ENCODE data around the gene TCAP.
A peak's percentile ranks its signal among the peaks of the same experiment; 100 is the strongest.

TCAP gene

DNA sequence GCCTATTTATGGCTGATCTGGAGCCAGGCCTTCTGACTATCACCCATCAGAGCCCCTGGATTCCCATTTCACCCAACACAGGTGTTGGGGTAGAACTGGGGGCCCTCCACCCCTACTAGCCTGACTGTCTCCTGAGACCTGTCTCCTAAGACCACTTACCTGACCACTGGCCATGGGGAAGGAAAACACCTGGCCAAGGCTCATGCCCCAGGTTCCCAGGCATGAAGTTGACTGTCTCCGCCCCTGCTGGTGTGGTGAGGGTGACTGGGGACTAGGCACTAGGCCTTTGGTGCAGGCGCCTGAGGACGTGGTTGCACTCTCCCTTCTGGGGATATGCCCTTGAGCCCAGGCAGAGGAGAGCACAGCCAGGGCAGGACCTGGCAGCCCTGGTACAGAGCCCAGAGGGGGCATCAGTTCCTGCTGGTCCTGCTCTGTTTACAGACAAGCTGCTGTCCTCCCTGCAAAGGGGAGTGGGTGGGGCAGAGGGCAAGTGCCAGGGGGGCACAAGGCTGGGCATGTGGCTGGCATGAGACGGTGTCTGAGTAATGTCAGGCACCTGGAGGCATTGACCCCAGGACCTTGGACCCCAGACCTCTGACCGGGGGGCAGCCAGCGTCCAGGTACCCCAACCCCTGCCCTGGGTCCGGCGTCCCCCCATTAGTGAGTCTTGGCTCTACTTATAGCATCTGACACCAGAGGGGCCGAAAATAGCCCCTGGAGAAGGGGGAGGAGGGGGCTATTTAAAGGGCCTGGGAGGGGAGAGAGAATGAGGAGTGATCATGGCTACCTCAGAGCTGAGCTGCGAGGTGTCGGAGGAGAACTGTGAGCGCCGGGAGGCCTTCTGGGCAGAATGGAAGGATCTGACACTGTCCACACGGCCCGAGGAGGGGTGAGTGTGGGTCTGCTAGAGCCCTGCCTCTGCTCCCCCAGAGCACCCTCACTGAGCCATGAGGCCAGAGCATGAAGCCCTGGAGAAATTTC lies at the start of gene TCAP:
Gene TCAP, plus strand, starts transcription at position 769 of the 981 bp plus-strand sequence. Its CDS starts 11 bp downstream, at position 780.
- H3K4me1 Mint-ChIP-seq (ENCODE audit: low read depth), result peaks cover 58% of the 10 kb centered on the region
- H3K9me3 Mint-ChIP-seq, result no peaks in the 10 kb centered on the region
- H3K27me3 Mint-ChIP-seq, result peaks cover 57% of the 10 kb centered on the region
- no peak within 1 kb of the TSS for H3K4me3 Mint-ChIP-seq
- peak within 1 kb of the TSS; percentile 42 for H3K27ac Mint-ChIP-seq
- peaks cover 45% of the 10 kb centered on the region for H3K36me3 Mint-ChIP-seq (ENCODE audit: low read depth)
- intact Hi-C loops (cut with micrococcal nuclease), result no loop called here

DNA sequence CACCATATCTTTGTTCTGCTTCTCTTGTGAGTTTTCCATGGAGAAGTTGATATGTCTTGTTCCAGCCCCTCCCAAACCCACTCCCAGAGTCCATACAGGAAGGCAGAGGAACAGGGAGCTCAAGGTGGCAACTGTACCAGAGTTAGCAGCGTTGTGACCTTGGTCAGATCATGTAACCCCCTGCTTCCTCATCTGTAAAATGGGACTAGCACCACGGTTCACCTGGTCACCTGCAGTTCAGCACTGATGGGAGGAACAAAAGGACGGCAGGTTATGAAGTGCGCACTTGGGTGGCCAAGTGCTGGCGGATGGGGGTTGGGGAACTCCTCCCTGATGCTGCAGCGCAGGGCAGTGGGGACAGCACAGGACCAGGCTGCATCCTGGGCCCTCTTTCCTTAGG lies 49.7 kb upstream of the TCAP start:
- H3K27me3 Mint-ChIP-seq, result peaks cover 91% of the 10 kb centered on the region

GRCh38 chr17:39617100-39617445 lies 48.1 kb upstream of the TCAP start:
- Mint-ChIP-seq H3K36me3 (ENCODE audit: low read depth) (no peaks in the 10 kb centered on the region), H3K4me3 (peak overlapping the region; percentile 75), H3K27me3 (peaks cover 90% of the 10 kb centered on the region), H3K4me1 (ENCODE audit: low read depth) (peaks cover 16% of the 10 kb centered on the region), H3K9me3 (no peaks in the 10 kb centered on the region), H3K27ac (no peak overlapping the region)
- intact Hi-C loops (cut with micrococcal nuclease), result no loop called here

More for the DNA sequence above, 49.7 kb upstream of the TCAP start:
- intact Hi-C loops (cut with micrococcal nuclease), result no loop called here
- H3K9me3 Mint-ChIP-seq, result no peaks in the 10 kb centered on the region
- no peaks in the 10 kb centered on the region for H3K36me3 Mint-ChIP-seq (ENCODE audit: low read depth)
- peaks cover 11% of the 10 kb centered on the region for H3K4me1 Mint-ChIP-seq (ENCODE audit: low read depth)
- no peak overlapping the region for H3K4me3 Mint-ChIP-seq
- no peak overlapping the region for H3K27ac Mint-ChIP-seq

- intact Hi-C loops (cut with micrococcal nuclease), result no loop called here
- Mint-ChIP-seq H3K4me1 (ENCODE audit: low read depth) (peaks cover 18% of the 10 kb centered on the region), H3K4me3 (peak overlapping the region; percentile 75), H3K9me3 (no peaks in the 10 kb centered on the region), H3K27me3 (peaks cover 90% of the 10 kb centered on the region), H3K27ac (peak overlapping the region; percentile 75), H3K36me3 (ENCODE audit: low read depth) (no peaks in the 10 kb centered on the region)
These were observed 47.5 kb upstream of the TCAP start for GRCh38 chr17:39617446-39618245.

DNA sequence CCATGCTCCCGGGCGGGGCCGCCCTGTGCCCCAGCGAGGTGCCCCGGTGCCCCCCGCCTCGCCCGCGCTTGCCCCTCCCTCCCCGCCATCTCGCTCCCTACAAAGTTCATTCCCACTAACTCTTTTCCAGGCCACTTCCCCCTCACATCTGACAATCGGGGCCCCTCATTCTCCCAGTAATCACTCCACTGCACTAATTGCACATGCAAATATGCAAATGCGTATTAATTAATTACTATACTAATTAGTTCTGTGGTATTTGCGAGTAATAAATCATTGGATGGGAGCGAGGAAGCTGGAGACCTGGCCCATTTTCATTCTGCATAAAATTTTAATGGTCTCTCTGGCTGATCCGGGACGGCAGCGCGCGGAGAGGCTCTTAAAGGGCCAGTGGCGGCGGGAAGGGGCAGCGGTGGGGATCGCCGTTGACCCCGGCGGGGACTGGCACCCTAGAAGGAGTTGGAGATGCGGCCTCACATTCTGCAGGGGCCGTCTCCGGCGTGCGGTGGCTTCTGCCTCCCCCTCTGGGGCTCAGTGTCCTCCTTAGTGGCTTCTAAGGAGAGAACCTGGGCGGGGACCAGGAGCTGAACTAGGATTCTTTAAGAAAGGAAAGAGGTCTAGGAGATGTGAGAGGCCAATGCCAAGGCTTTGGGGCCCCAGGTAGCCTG lies 46.8 kb upstream of the TCAP start:
- Mint-ChIP-seq H3K4me3 (peak overlapping the region; percentile 75), H3K9me3 (no peaks in the 10 kb centered on the region), H3K27ac (peak overlapping the region; percentile 75), H3K4me1 (ENCODE audit: low read depth) (peaks cover 22% of the 10 kb centered on the region), H3K36me3 (ENCODE audit: low read depth) (no peaks in the 10 kb centered on the region), H3K27me3 (peaks cover 86% of the 10 kb centered on the region)
- intact Hi-C loops (cut with micrococcal nuclease), result no loop called here

DNA sequence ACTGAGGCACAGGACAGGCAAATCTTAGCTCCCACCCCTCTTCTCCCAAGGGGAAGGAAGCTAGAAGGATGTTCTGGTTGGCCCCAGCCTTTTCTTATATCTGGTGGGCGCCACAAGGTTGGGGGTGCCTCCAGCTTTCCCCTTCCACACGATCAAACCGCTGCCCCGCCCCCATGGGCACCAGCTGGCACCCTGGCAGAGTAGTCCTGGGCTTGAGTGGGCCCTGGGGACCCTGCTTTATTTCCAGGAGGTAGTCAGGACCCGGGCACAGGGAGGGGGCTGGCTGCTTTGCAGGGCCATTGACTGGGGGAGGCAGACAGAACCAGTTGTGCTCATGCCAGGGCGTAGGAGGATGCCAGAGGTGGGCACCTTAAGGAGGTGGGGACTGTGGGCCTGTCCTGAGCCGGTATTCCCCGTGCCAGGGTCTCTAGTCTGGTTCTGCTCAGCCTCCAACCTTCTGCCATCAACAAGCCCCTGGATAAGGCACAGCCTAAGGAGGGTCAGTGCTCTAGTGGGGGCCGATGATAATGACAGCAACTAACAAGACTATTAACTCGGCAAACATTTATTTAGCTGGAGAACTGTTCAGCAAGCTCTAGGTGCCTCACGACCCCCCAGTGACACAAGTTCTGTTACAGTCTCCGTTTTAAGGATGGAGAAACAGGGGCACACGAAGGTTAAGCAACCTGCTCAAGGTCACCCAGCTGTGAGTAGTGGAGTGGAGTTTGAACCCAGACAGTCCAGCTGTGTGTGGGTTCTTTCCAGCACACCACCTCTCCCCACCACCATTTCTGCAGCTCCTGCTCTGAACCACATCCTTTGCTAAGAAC lies 46.0 kb upstream of the TCAP start:
- peaks cover 81% of the 10 kb centered on the region for H3K27me3 Mint-ChIP-seq
- intact Hi-C loops (cut with micrococcal nuclease), result no loop called here
- peak overlapping the region; percentile 75 for H3K27ac Mint-ChIP-seq
- H3K4me1 Mint-ChIP-seq (ENCODE audit: low read depth), result peaks cover 24% of the 10 kb centered on the region
- no peaks in the 10 kb centered on the region for H3K36me3 Mint-ChIP-seq (ENCODE audit: low read depth)
- H3K4me3 Mint-ChIP-seq, result no peak overlapping the region
- H3K9me3 Mint-ChIP-seq, result no peaks in the 10 kb centered on the region

GRCh38 chr17:39619786-39620101 lies 45.4 kb upstream of the TCAP start:
- intact Hi-C loops (cut with micrococcal nuclease), result loop anchor here (5.0 kb wide), 1 partner anchor 92 kb away; no protein-coding TSS in a partner anchor
- H3K4me3 Mint-ChIP-seq, result no peak overlapping the region

GRCh38 chr17:39621523-39622379 lies 43.4 kb upstream of the TCAP start:
- H3K36me3 Mint-ChIP-seq (ENCODE audit: low read depth), result no peaks in the 10 kb centered on the region
- intact Hi-C loops (cut with micrococcal nuclease), result loop anchor here (1.0 to 5.0 kb wide), 5 partner anchors 15 to 133 kb away; partner anchors contain the start of genes PNMT and STARD3
- no peak overlapping the region for H3K4me3 Mint-ChIP-seq
- no peaks in the 10 kb centered on the region for H3K9me3 Mint-ChIP-seq
- H3K4me1 Mint-ChIP-seq (ENCODE audit: low read depth), result peaks cover 32% of the 10 kb centered on the region
- peaks cover 80% of the 10 kb centered on the region for H3K27me3 Mint-ChIP-seq
- no peak overlapping the region for H3K27ac Mint-ChIP-seq

More at GRCh38 chr17:39619786-39620101, 45.4 kb upstream of the TCAP start:
- peaks cover 80% of the 10 kb centered on the region for H3K27me3 Mint-ChIP-seq
- H3K4me1 Mint-ChIP-seq (ENCODE audit: low read depth), result peaks cover 24% of the 10 kb centered on the region
- H3K9me3 Mint-ChIP-seq, result no peaks in the 10 kb centered on the region
- H3K36me3 Mint-ChIP-seq (ENCODE audit: low read depth), result no peaks in the 10 kb centered on the region
- H3K27ac Mint-ChIP-seq, result no peak overlapping the region

- no peaks in the 10 kb centered on the region for H3K36me3 Mint-ChIP-seq (ENCODE audit: low read depth)
- H3K27me3 Mint-ChIP-seq, result peaks cover 75% of the 10 kb centered on the region
- no peak overlapping the region for H3K27ac Mint-ChIP-seq
- H3K4me3 Mint-ChIP-seq, result no peak overlapping the region
- no peaks in the 10 kb centered on the region for H3K9me3 Mint-ChIP-seq
- intact Hi-C loops (cut with micrococcal nuclease), result loop anchor here (1.0 to 5.0 kb wide), 6 partner anchors 14 to 132 kb away; partner anchors contain the start of genes PNMT and STARD3
- peaks cover 28% of the 10 kb centered on the region for H3K4me1 Mint-ChIP-seq (ENCODE audit: low read depth)
These were observed 42.7 kb upstream of the TCAP start for GRCh38 chr17:39622380-39623006.

GRCh38 chr17:39623356-39623950 lies 41.7 kb upstream of the TCAP start:
- H3K4me3 Mint-ChIP-seq, result no peak overlapping the region
- no peak overlapping the region for H3K27ac Mint-ChIP-seq
- no peaks in the 10 kb centered on the region for H3K9me3 Mint-ChIP-seq
- intact Hi-C loops (cut with micrococcal nuclease), result loop anchor here (1.0 to 5.0 kb wide), 3 partner anchors 13 to 96 kb away; partner anchors contain the start of gene STARD3
- no peaks in the 10 kb centered on the region for H3K36me3 Mint-ChIP-seq (ENCODE audit: low read depth)
- H3K4me1 Mint-ChIP-seq (ENCODE audit: low read depth), result peaks cover 25% of the 10 kb centered on the region
- peaks cover 78% of the 10 kb centered on the region for H3K27me3 Mint-ChIP-seq

- intact Hi-C loops (cut with micrococcal nuclease), result loop anchor here (5.0 kb wide), 1 partner anchor 97 kb away; no protein-coding TSS in a partner anchor
- H3K36me3 Mint-ChIP-seq (ENCODE audit: low read depth), result no peaks in the 10 kb centered on the region
- no peaks in the 10 kb centered on the region for H3K9me3 Mint-ChIP-seq
- H3K4me1 Mint-ChIP-seq (ENCODE audit: low read depth), result peaks cover 23% of the 10 kb centered on the region
- no peak overlapping the region for H3K27ac Mint-ChIP-seq
- peaks cover 76% of the 10 kb centered on the region for H3K27me3 Mint-ChIP-seq
- no peak overlapping the region for H3K4me3 Mint-ChIP-seq
These were observed 40.8 kb upstream of the TCAP start for GRCh38 chr17:39624313-39624712.

Data from dendritic cell treated with granulocyte-macrophage colony-stimulating factor and Interleukin-4, amounts not matched to agents 40 ng/mL and 50 ng/mL, for 4 days (primary cell).